ENCODE measurements around the gene VRK1. TPM values are rescaled to one million over a fixed set of nuclear protein-coding genes. Genes with fewer than 3 reads are reported as not detected.

VRK1 gene
- polyA plus RNA-seq, 3 donors = 5.5 to 14.3 (median 13.2) TPM

DNA sequence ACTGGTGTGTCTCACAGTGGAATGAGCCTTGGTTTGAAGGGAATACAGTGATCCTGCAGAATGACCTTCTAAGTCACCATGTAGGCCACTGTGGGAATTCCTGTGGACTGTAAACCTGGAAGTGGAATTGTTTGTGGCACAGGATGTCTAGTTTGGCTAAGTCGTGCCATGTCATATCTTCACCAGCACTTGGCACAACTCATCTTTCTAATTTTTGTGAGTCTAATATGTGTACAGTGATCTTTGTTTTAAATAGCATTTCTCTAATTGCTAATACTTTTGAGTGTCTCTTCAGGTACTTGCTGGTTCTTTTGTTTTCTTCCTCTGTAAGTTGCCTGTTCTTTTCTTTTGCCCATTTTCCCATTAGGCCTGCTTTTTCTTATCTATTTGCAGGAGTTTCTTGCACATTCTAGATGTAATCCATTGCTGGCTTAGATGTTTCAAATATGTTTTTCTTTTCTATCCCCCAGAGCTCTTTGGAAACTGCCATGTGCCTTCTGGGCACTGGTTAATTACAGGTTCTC, 112.7 kb downstream of the VRK1 start:
- DNase-seq = no peak
- Histone ChIP-seq H3K4me2 (replicated peaks; ENCODE audit: extremely low read depth, low read length, poor library complexity, severe bottlenecking) (no peak overlapping the region), H3K9me3 (replicated peaks in 1 of 2; ENCODE audit: control insufficient read depth in 1 of 2, insufficient read depth in 1 of 2, low read length in 2 of 2) (peaks cover 26 to 34% of the 10 kb centered on the region in 2 donors), H3K4me1 (ENCODE audit: control insufficient read depth in 1 of 2, insufficient read depth in 2 of 2, low read length in 2 of 2) (peaks cover 24 to 36% of the 10 kb centered on the region in 2 donors), H4K20me1 (ENCODE audit: insufficient read depth, low read length) (no peaks in the 10 kb centered on the region), H2AFZ (ENCODE audit: insufficient read depth, low read depth, low read length, poor library complexity, severe bottlenecking) (no peak overlapping the region), H3K9ac (ENCODE audit: insufficient read depth, low read length, poor library complexity, severe bottlenecking) (no peak overlapping the region), H3K27ac (ENCODE audit: low read depth in 1 of 2, low read length in 2 of 2) (no peak overlapping the region), H3K79me2 (ENCODE audit: insufficient read depth, low read length) (no peaks in the 10 kb centered on the region), H3K27me3 (ENCODE audit: control insufficient read depth in 2 of 2, insufficient read depth in 2 of 2, low read length in 2 of 2) (no peaks in the 10 kb centered on the region), H3K36me3 (replicated peaks in 1 of 2; ENCODE audit: control insufficient read depth in 1 of 2, insufficient read depth in 2 of 2, low read length in 2 of 2) (no peaks in the 10 kb centered on the region), H3K4me3 (replicated peaks in 1 of 3; ENCODE audit: low read depth in 2 of 3, low read length in 3 of 3) (no peak overlapping the region)
- peaks cover 0 to 9% of the 10 kb centered on the region in 2 donors for H3K36me3 Mint-ChIP-seq
- WGBS (ENCODE audit: insufficient coverage) = no CpG with 5 or more reads among the region's 1 CpG
- H3K27ac Mint-ChIP-seq = peak overlapping the region in 1 of 7 donors; percentile 5
- TF ChIP-seq, protein P1, sequence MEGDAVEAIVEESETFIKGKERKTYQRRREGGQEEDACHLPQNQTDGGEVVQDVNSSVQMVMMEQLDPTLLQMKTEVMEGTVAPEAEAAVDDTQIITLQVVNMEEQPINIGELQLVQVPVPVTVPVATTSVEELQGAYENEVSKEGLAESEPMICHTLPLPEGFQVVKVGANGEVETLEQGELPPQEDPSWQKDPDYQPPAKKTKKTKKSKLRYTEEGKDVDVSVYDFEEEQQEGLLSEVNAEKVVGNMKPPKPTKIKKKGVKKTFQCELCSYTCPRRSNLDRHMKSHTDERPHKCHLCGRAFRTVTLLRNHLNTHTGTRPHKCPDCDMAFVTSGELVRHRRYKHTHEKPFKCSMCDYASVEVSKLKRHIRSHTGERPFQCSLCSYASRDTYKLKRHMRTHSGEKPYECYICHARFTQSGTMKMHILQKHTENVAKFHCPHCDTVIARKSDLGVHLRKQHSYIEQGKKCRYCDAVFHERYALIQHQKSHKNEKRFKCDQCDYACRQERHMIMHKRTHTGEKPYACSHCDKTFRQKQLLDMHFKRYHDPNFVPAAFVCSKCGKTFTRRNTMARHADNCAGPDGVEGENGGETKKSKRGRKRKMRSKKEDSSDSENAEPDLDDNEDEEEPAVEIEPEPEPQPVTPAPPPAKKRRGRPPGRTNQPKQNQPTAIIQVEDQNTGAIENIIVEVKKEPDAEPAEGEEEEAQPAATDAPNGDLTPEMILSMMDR (IDR thresholded peaks at IDR 0.05) = no peak
- H3K4me1 Mint-ChIP-seq = peaks cover 44% of the 10 kb centered on the region
- peaks cover 19 to 35% (median 26%) of the 10 kb centered on the region in 7 donors for H3K9me3 Mint-ChIP-seq
- intact Hi-C loops (cut with micrococcal nuclease) = no loop called here
- no peak overlapping the region for H3K4me3 Mint-ChIP-seq
- H3K27me3 Mint-ChIP-seq (ENCODE audit: low read depth in 3 of 3) = peaks cover 0 to 4% (median 3%) of the 10 kb centered on the region in 3 donors

DNA sequence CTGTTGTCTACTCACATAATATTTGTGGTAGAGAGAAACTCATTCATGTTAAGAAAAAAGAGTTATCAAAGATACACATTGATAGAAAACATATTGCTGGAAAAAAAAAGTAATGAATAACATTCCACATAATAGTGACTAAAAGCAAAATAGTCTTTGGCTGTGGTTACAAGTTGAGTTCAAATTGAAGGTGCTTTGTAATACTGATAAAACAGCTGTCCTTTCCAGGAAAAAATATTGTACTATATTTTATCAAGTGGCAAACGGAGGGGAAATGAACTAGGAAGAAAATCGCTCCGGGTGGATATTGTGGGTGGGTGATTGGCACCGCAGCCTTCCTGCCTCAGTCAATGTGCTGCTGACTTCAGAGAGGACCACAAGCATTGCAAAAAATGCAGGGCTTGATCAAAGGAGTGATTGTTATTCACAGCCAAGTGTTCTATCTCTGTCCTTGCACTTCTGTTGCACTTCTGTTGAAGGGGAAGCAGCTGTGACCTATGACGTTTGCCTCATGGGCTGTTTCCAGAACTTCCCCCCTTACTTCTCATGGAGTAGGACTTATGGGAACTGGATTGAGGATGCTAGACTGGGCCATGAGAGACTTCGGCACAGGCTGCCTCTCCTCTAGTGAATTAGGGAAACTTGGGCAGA, 114.4 kb downstream of the VRK1 start:
- Histone ChIP-seq H3K4me2 (replicated peaks; ENCODE audit: extremely low read depth, low read length, poor library complexity, severe bottlenecking) (no peak overlapping the region), H3K36me3 (replicated peaks in 1 of 2; ENCODE audit: control insufficient read depth in 1 of 2, insufficient read depth in 2 of 2, low read length in 2 of 2) (no peaks in the 10 kb centered on the region), H3K9me3 (replicated peaks in 1 of 2; ENCODE audit: control insufficient read depth in 1 of 2, insufficient read depth in 1 of 2, low read length in 2 of 2) (peaks cover 34 to 44% of the 10 kb centered on the region in 2 donors), H3K9ac (ENCODE audit: insufficient read depth, low read length, poor library complexity, severe bottlenecking) (no peak overlapping the region), H2AFZ (ENCODE audit: insufficient read depth, low read depth, low read length, poor library complexity, severe bottlenecking) (no peak overlapping the region), H4K20me1 (ENCODE audit: insufficient read depth, low read length) (no peaks in the 10 kb centered on the region), H3K27ac (ENCODE audit: low read depth in 1 of 2, low read length in 2 of 2) (no peak overlapping the region), H3K4me1 (ENCODE audit: control insufficient read depth in 1 of 2, insufficient read depth in 2 of 2, low read length in 2 of 2) (peaks cover 7 to 19% of the 10 kb centered on the region in 2 donors), H3K79me2 (ENCODE audit: insufficient read depth, low read length) (no peaks in the 10 kb centered on the region), H3K27me3 (ENCODE audit: control insufficient read depth in 2 of 2, insufficient read depth in 2 of 2, low read length in 2 of 2) (no peaks in the 10 kb centered on the region), H3K4me3 (replicated peaks in 1 of 3; ENCODE audit: low read depth in 2 of 3, low read length in 3 of 3) (no peak overlapping the region)
- peaks cover 0 to 13% of the 10 kb centered on the region in 2 donors for H3K36me3 Mint-ChIP-seq
- WGBS (ENCODE audit: insufficient coverage) = 0% methylated on average over 1 of the region's 6 CpGs
- H3K9me3 Mint-ChIP-seq = peaks cover 30 to 48% (median 34%) of the 10 kb centered on the region in 7 donors
- TF ChIP-seq, protein P1 (IDR thresholded peaks at IDR 0.05) = no peak
- peaks cover 27% of the 10 kb centered on the region for H3K4me1 Mint-ChIP-seq
- peaks cover 0 to 3% (median 3%) of the 10 kb centered on the region in 3 donors for H3K27me3 Mint-ChIP-seq (ENCODE audit: low read depth in 3 of 3)
- no peak overlapping the region for H3K4me3 Mint-ChIP-seq
- no peak overlapping the region for H3K27ac Mint-ChIP-seq
- DNase-seq = peak in 1 of 3 donors; percentile 8
- intact Hi-C loops (cut with micrococcal nuclease) = no loop called here

All from CD14-positive monocyte (primary cell).